GM18873 (cell line): ENCODE measurements around the gene LMAN2.
A peak's percentile ranks its signal among the peaks of the same experiment; 100 is the strongest.
"Not testable (repeated sequence)": the region's sequence is repeated elsewhere in the genome, so short reads cannot be mapped to it uniquely, and the experiment has no call there.

Source experiments
- ATAC-seq: cut with Tn5 transposase; IDR thresholded peaks from one replicate; pipeline ENCODE4 v1.9.1; 2021; ENCODE audit warnings: mild to moderate bottlenecking, moderate library complexity, moderate number of reproducible peaks; ENCODE audit not compliant: unreplicated experiment, low FRiP score

Gene LMAN2

GRCh38 chr5:177365845-177366527 is 14.5 kb upstream of the LMAN2 start:
- no peak for ATAC-seq

GRCh38 chr5:177364159-177364962 is 12.9 kb upstream of the LMAN2 start:
- no peak for ATAC-seq

GRCh38 chr5:177363565-177363964 is 12.1 kb upstream of the LMAN2 start:
- ATAC-seq, result no peak

GRCh38 chr5:177362610-177363507 is 11.4 kb upstream of the LMAN2 start:
- ATAC-seq, result no peak

GRCh38 chr5:177362292-177362609 is 10.8 kb upstream of the LMAN2 start:
- ATAC-seq, result no peak

GRCh38 chr5:177361418-177362291 is 10.2 kb upstream of the LMAN2 start:
- no peak for ATAC-seq

- ATAC-seq, result not testable (repeated sequence)
Observed at GRCh38 chr5:177360740-177361139, 9.3 kb upstream of the LMAN2 start.

- ATAC-seq, result no peak
Observed at GRCh38 chr5:177359860-177360259, 8.4 kb upstream of the LMAN2 start.

GRCh38 chr5:177359451-177359851 is 8.0 kb upstream of the LMAN2 start:
- ATAC-seq, result no peak

- ATAC-seq, result peak; percentile 3
Observed at GRCh38 chr5:177358370-177358819, 6.9 kb upstream of the LMAN2 start.

- peak; percentile 88 for ATAC-seq
Observed at GRCh38 chr5:177357459-177358351, 6.2 kb upstream of the LMAN2 start, which contains the start of gene RGS14. Gene RGS14 (plus strand): TSS chr5:177357924. CDS start chr5:177358025, 101 bp downstream.

- ATAC-seq, result no peak
Observed at GRCh38 chr5:177357146-177357458, 5.6 kb upstream of the LMAN2 start.

- ATAC-seq, result no peak
Observed at GRCh38 chr5:177356746-177357145, 5.3 kb upstream of the LMAN2 start.

- no peak for ATAC-seq
Observed at GRCh38 chr5:177355868-177356168, 4.3 kb upstream of the LMAN2 start.

- ATAC-seq, result no peak
Observed at GRCh38 chr5:177355162-177355867, 3.8 kb upstream of the LMAN2 start.

GRCh38 chr5:177354711-177355110 is 3.2 kb upstream of the LMAN2 start:
- no peak for ATAC-seq

GRCh38 chr5:177354256-177354655 is 2.8 kb upstream of the LMAN2 start:
- ATAC-seq, result no peak

GRCh38 chr5:177353093-177353492 is 1.6 kb upstream of the LMAN2 start:
- ATAC-seq, result no peak
